Stomach smooth muscle (tissue), 2 donors: Measurements from ENCODE around the gene SLC38A11.

Source experiments
- H3K27ac ChIP-seq: one replicate; pipeline ENCODE4 v1.7.0; 2013; ENCODE audit warnings: mild to moderate bottlenecking, low read length, inconsistent platforms
- H3K27me3 ChIP-seq, 2 donors: one replicate each; pipeline ENCODE4 v1.7.0; 2013; ENCODE audit warnings: low read length in 2 of 2; ENCODE audit not compliant: insufficient read depth in 2 of 2, control insufficient read depth in 1 of 2
- H3K36me3 ChIP-seq, 2 donors: one replicate each; pipeline ENCODE4 v1.7.0; 2013; ENCODE audit warnings: low read length in 2 of 2; ENCODE audit not compliant: control insufficient read depth in 2 of 2, insufficient read depth in 2 of 2
- H3K4me1 ChIP-seq: one replicate; pipeline ENCODE4 v1.7.0; 2013; ENCODE audit warnings: low read length; ENCODE audit not compliant: control insufficient read depth, insufficient read depth
- H3K4me3 ChIP-seq, 2 donors: one replicate each; pipeline ENCODE4 v1.7.0; 2013; ENCODE audit warnings: low read length in 2 of 2
- H3K9ac ChIP-seq, 2 donors: one replicate each; pipeline ENCODE4 v1.7.0; 2013; ENCODE audit warnings: low read length in 2 of 2, mild to moderate bottlenecking in 1 of 2
- H3K9me3 ChIP-seq, 2 donors: one replicate each; pipeline ENCODE4 v1.7.0; 2013; ENCODE audit warnings: low read length in 2 of 2; ENCODE audit not compliant: control insufficient read depth in 2 of 2
- donor health status: healthy.
- donor health status: Pancreatic carcinoma.

SLC38A11 gene

GRCh38 chr2:164897469-164898260 lies 57.7 kb downstream of the SLC38A11 start:
- Histone ChIP-seq H3K4me1 (no peaks in the 10 kb centered on the region), H3K36me3 (no peaks in the 10 kb centered on the region), H3K27me3 (no peaks in the 10 kb centered on the region), H3K9ac (no peak overlapping the region), H3K9me3 (no peaks in the 10 kb centered on the region), H3K27ac (no peak overlapping the region), H3K4me3 (no peak overlapping the region)

- no peaks in the 10 kb centered on the region for H3K9me3 ChIP-seq
- no peak overlapping the region for H3K4me3 ChIP-seq
- no peaks in the 10 kb centered on the region for H3K27me3 ChIP-seq
- H3K27ac ChIP-seq = no peak overlapping the region
- H3K4me1 ChIP-seq = no peaks in the 10 kb centered on the region
- no peaks in the 10 kb centered on the region for H3K36me3 ChIP-seq
- no peak overlapping the region for H3K9ac ChIP-seq
These were observed 58.5 kb downstream of the SLC38A11 start for GRCh38 chr2:164896634-164897355.

- Histone ChIP-seq H3K4me3 (no peak overlapping the region), H3K9me3 (no peaks in the 10 kb centered on the region), H3K27ac (no peak overlapping the region), H3K9ac (no peak overlapping the region), H3K4me1 (no peaks in the 10 kb centered on the region), H3K27me3 (no peaks in the 10 kb centered on the region), H3K36me3 (no peaks in the 10 kb centered on the region)
These were observed 59.1 kb downstream of the SLC38A11 start for GRCh38 chr2:164896226-164896625.

- H3K4me1 ChIP-seq = no peaks in the 10 kb centered on the region
- H3K36me3 ChIP-seq = no peaks in the 10 kb centered on the region
- H3K27me3 ChIP-seq = no peaks in the 10 kb centered on the region
- H3K27ac ChIP-seq = no peak overlapping the region
- H3K4me3 ChIP-seq = no peak overlapping the region
- H3K9ac ChIP-seq = no peak overlapping the region
- H3K9me3 ChIP-seq = no peaks in the 10 kb centered on the region
These were observed 63.9 kb downstream of the SLC38A11 start for GRCh38 chr2:164891460-164891859.

- Histone ChIP-seq H3K9ac (no peak overlapping the region), H3K27ac (no peak overlapping the region), H3K27me3 (no peaks in the 10 kb centered on the region), H3K36me3 (no peaks in the 10 kb centered on the region), H3K4me1 (no peaks in the 10 kb centered on the region), H3K9me3 (no peaks in the 10 kb centered on the region), H3K4me3 (no peak overlapping the region)
These were observed 64.8 kb downstream of the SLC38A11 start for GRCh38 chr2:164890544-164890943.

GRCh38 chr2:164888592-164888991 lies 66.7 kb downstream of the SLC38A11 start:
- H3K27ac ChIP-seq = no peak overlapping the region
- H3K9ac ChIP-seq = no peak overlapping the region
- H3K36me3 ChIP-seq = no peaks in the 10 kb centered on the region
- no peaks in the 10 kb centered on the region for H3K4me1 ChIP-seq
- no peaks in the 10 kb centered on the region for H3K9me3 ChIP-seq
- no peaks in the 10 kb centered on the region for H3K27me3 ChIP-seq
- H3K4me3 ChIP-seq = no peak overlapping the region

- no peak overlapping the region for H3K4me3 ChIP-seq
- no peaks in the 10 kb centered on the region for H3K4me1 ChIP-seq
- no peak overlapping the region for H3K27ac ChIP-seq
- no peaks in the 10 kb centered on the region for H3K36me3 ChIP-seq
- H3K9ac ChIP-seq = no peak overlapping the region
- no peaks in the 10 kb centered on the region for H3K9me3 ChIP-seq
- H3K27me3 ChIP-seq = no peaks in the 10 kb centered on the region
These were observed 67.7 kb downstream of the SLC38A11 start for GRCh38 chr2:164887434-164888144.

- Histone ChIP-seq H3K4me3 (no peak overlapping the region), H3K27ac (no peak overlapping the region), H3K9ac (no peak overlapping the region), H3K36me3 (no peaks in the 10 kb centered on the region), H3K27me3 (no peaks in the 10 kb centered on the region), H3K9me3 (no peaks in the 10 kb centered on the region), H3K4me1 (no peaks in the 10 kb centered on the region)
These were observed 73.0 kb downstream of the SLC38A11 start for GRCh38 chr2:164882276-164882675.

GRCh38 chr2:164881524-164881923 lies 73.8 kb downstream of the SLC38A11 start:
- no peaks in the 10 kb centered on the region for H3K27me3 ChIP-seq
- no peak overlapping the region for H3K27ac ChIP-seq
- H3K9ac ChIP-seq = no peak overlapping the region
- no peaks in the 10 kb centered on the region for H3K9me3 ChIP-seq
- no peaks in the 10 kb centered on the region for H3K36me3 ChIP-seq
- H3K4me1 ChIP-seq = no peaks in the 10 kb centered on the region
- H3K4me3 ChIP-seq = no peak overlapping the region

GRCh38 chr2:164879901-164880535 lies 75.3 kb downstream of the SLC38A11 start:
- Histone ChIP-seq H3K4me3 (no peak overlapping the region), H3K27ac (no peak overlapping the region), H3K36me3 (no peaks in the 10 kb centered on the region)

More at GRCh38 chr2:164879901-164880535, 75.3 kb downstream of the SLC38A11 start:
- Histone ChIP-seq H3K9ac (no peak overlapping the region), H3K27me3 (no peaks in the 10 kb centered on the region), H3K9me3 (no peaks in the 10 kb centered on the region), H3K4me1 (no peaks in the 10 kb centered on the region)
